Measurements from ENCODE around the gene INPP5E. TPM values are rescaled to one million over a fixed set of nuclear protein-coding genes. Genes with fewer than 3 reads are reported as not detected.

Gene INPP5E
- total and polyA plus RNA-seq, 4 experiments from 2014 or later, result 2.0 to 31.2 (median 17.1) TPM

GRCh38 chr9:136424750-136425362 is 14.8 kb downstream of the INPP5E start:
- DNase-seq, result no peak
- Mint-ChIP-seq H3K36me3 (peaks cover 6 to 57% of the 10 kb centered on the region in 2 donors), H3K9me3 (no peaks in the 10 kb centered on the region), H3K4me1 (no peaks in the 10 kb centered on the region), H3K27ac (peak overlapping the region in 3 of 7 donors; percentile 27 to 48 (median 35)), H3K27me3 (no peaks in the 10 kb centered on the region), H3K4me3 (no peak overlapping the region)
- Histone ChIP-seq H3K27ac (ENCODE audit: low read depth, low read length) (no peak overlapping the region), H3K4me1 (ENCODE audit: insufficient read depth, low read length) (no peaks in the 10 kb centered on the region), H3K9me3 (ENCODE audit: control insufficient read depth in 1 of 2, low read length in 2 of 2) (no peaks in the 10 kb centered on the region), H3K27me3 (ENCODE audit: insufficient read depth, low read length) (no peaks in the 10 kb centered on the region), H3K4me3 (ENCODE audit: low read length in 2 of 2) (no peak overlapping the region), H3K36me3 (ENCODE audit: insufficient read depth, low read length) (peaks cover 30% of the 10 kb centered on the region)
- ChIA-PET POLR2A (ENCODE audit: partially characterized antibody) (interaction anchor here (0.7 to 1.1 kb wide), 2 partner anchors 12 to 61 kb away, joined by 3 to 4 read pairs; partner anchors contain the start of gene DNLZ), CTCF (ENCODE audit: partially characterized antibody) (no interaction called here)
- intact Hi-C loops (cut with micrococcal nuclease), result no loop called here

GRCh38 chr9:136423432-136424146 is 16.1 kb downstream of the INPP5E start:
- Histone ChIP-seq H3K27ac (ENCODE audit: low read depth, low read length) (no peak overlapping the region), H3K27me3 (ENCODE audit: insufficient read depth, low read length) (no peaks in the 10 kb centered on the region), H3K36me3 (ENCODE audit: insufficient read depth, low read length) (peaks cover 35% of the 10 kb centered on the region), H3K9me3 (ENCODE audit: control insufficient read depth in 1 of 2, low read length in 2 of 2) (no peaks in the 10 kb centered on the region), H3K4me1 (ENCODE audit: insufficient read depth, low read length) (no peaks in the 10 kb centered on the region), H3K4me3 (ENCODE audit: low read length in 2 of 2) (no peak overlapping the region)
- Mint-ChIP-seq H3K36me3 (peaks cover 10 to 57% of the 10 kb centered on the region in 2 donors), H3K4me1 (no peaks in the 10 kb centered on the region), H3K4me3 (no peak overlapping the region), H3K9me3 (no peaks in the 10 kb centered on the region), H3K27ac (no peak overlapping the region), H3K27me3 (no peaks in the 10 kb centered on the region)
- DNase-seq, result no peak
- intact Hi-C loops (cut with micrococcal nuclease), result no loop called here
- ChIA-PET POLR2A (ENCODE audit: partially characterized antibody) (interaction anchor here (1.1 kb wide), 1 partner anchor 60 kb away, joined by 3 read pairs; the partner anchor contains the start of gene DNLZ), CTCF (ENCODE audit: partially characterized antibody) (no interaction called here)

- Mint-ChIP-seq H3K4me3 (no peak overlapping the region), H3K27ac (no peak overlapping the region), H3K9me3 (no peaks in the 10 kb centered on the region), H3K27me3 (no peaks in the 10 kb centered on the region), H3K36me3 (peaks cover 12 to 61% of the 10 kb centered on the region in 2 donors), H3K4me1 (no peaks in the 10 kb centered on the region)
- intact Hi-C loops (cut with micrococcal nuclease), result no loop called here
- Histone ChIP-seq H3K36me3 (ENCODE audit: insufficient read depth, low read length) (peaks cover 42% of the 10 kb centered on the region), H3K4me1 (ENCODE audit: insufficient read depth, low read length) (no peaks in the 10 kb centered on the region), H3K4me3 (ENCODE audit: low read length in 2 of 2) (no peak overlapping the region), H3K27me3 (ENCODE audit: insufficient read depth, low read length) (no peaks in the 10 kb centered on the region), H3K27ac (ENCODE audit: low read depth, low read length) (no peak overlapping the region), H3K9me3 (ENCODE audit: control insufficient read depth in 1 of 2, low read length in 2 of 2) (no peaks in the 10 kb centered on the region)
- DNase-seq, result no peak
- POLR2A ChIA-PET (ENCODE audit: partially characterized antibody), result no interaction called here
- CTCF ChIA-PET (ENCODE audit: partially characterized antibody), result no interaction called here
These were observed 16.8 kb downstream of the INPP5E start for GRCh38 chr9:136422876-136423275.

- Mint-ChIP-seq H3K27me3 (no peaks in the 10 kb centered on the region), H3K4me3 (no peak overlapping the region), H3K4me1 (no peaks in the 10 kb centered on the region), H3K9me3 (no peaks in the 10 kb centered on the region), H3K36me3 (peaks cover 17 to 68% of the 10 kb centered on the region in 2 donors), H3K27ac (no peak overlapping the region)
- H3K4me1 ChIP-seq (ENCODE audit: insufficient read depth, low read length), result no peaks in the 10 kb centered on the region
- intact Hi-C loops (cut with micrococcal nuclease), result no loop called here
- DNase-seq, result no peak
- no peaks in the 10 kb centered on the region for H3K27me3 ChIP-seq (ENCODE audit: insufficient read depth, low read length)
- H3K36me3 ChIP-seq (ENCODE audit: insufficient read depth, low read length), result peaks cover 53% of the 10 kb centered on the region
- POLR2A ChIA-PET (ENCODE audit: partially characterized antibody), result no interaction called here
- no peaks in the 10 kb centered on the region for H3K9me3 ChIP-seq (ENCODE audit: control insufficient read depth in 1 of 2, low read length in 2 of 2)
- no peak overlapping the region for H3K27ac ChIP-seq (ENCODE audit: low read depth, low read length)
- H3K4me3 ChIP-seq (ENCODE audit: low read length in 2 of 2), result no peak overlapping the region
- CTCF ChIA-PET (ENCODE audit: partially characterized antibody), result no interaction called here
These were observed 17.9 kb downstream of the INPP5E start for GRCh38 chr9:136421791-136422190.

GRCh38 chr9:136419092-136419420 is 20.6 kb downstream of the INPP5E start:
- H3K4me3 Mint-ChIP-seq, result no peak overlapping the region
- Histone ChIP-seq H3K27ac (ENCODE audit: low read depth, low read length) (no peak overlapping the region), H3K4me1 (ENCODE audit: insufficient read depth, low read length) (no peaks in the 10 kb centered on the region), H3K27me3 (ENCODE audit: insufficient read depth, low read length) (no peaks in the 10 kb centered on the region), H3K4me3 (ENCODE audit: low read length in 2 of 2) (no peak overlapping the region), H3K9me3 (ENCODE audit: control insufficient read depth in 1 of 2, low read length in 2 of 2) (no peaks in the 10 kb centered on the region), H3K36me3 (ENCODE audit: insufficient read depth, low read length) (peaks cover 73% of the 10 kb centered on the region)
- H3K9me3 Mint-ChIP-seq, result no peaks in the 10 kb centered on the region
- intact Hi-C loops (cut with micrococcal nuclease), result no loop called here
- DNase-seq, result no peak
- no peaks in the 10 kb centered on the region for H3K27me3 Mint-ChIP-seq
- H3K4me1 Mint-ChIP-seq, result no peaks in the 10 kb centered on the region
- POLR2A ChIA-PET (ENCODE audit: partially characterized antibody), result interaction anchor here (1.5 kb wide), 1 partner anchor 10 kb away, joined by 5 read pairs; no protein-coding TSS in a partner anchor
- H3K36me3 Mint-ChIP-seq, result peaks cover 31 to 69% of the 10 kb centered on the region in 2 donors
- H3K27ac Mint-ChIP-seq, result no peak overlapping the region
- CTCF ChIA-PET (ENCODE audit: partially characterized antibody), result no interaction called here

- intact Hi-C loops (cut with micrococcal nuclease), result no loop called here
- Histone ChIP-seq H3K27ac (ENCODE audit: low read depth, low read length) (no peak overlapping the region), H3K36me3 (ENCODE audit: insufficient read depth, low read length) (peaks cover 75% of the 10 kb centered on the region), H3K4me1 (ENCODE audit: insufficient read depth, low read length) (no peaks in the 10 kb centered on the region), H3K9me3 (ENCODE audit: control insufficient read depth in 1 of 2, low read length in 2 of 2) (no peaks in the 10 kb centered on the region), H3K4me3 (ENCODE audit: low read length in 2 of 2) (no peak overlapping the region), H3K27me3 (ENCODE audit: insufficient read depth, low read length) (no peaks in the 10 kb centered on the region)
- DNase-seq, result no peak
- H3K4me1 Mint-ChIP-seq, result peaks cover 0 to 6% (median under 1%) of the 10 kb centered on the region in 4 donors
- H3K27ac Mint-ChIP-seq, result no peak overlapping the region
- ChIA-PET POLR2A (ENCODE audit: partially characterized antibody) (interaction anchor here (1.3 to 1.5 kb wide), 2 partner anchors 9 to 15 kb away, joined by 3 to 5 read pairs; no protein-coding TSS in a partner anchor), CTCF (ENCODE audit: partially characterized antibody) (interaction anchor here (0.8 kb wide), 1 partner anchor 18 kb away, joined by 3 read pairs; no protein-coding TSS in a partner anchor)
- no peaks in the 10 kb centered on the region for H3K9me3 Mint-ChIP-seq
- H3K27me3 Mint-ChIP-seq, result no peaks in the 10 kb centered on the region
- peaks cover 37 to 68% of the 10 kb centered on the region in 2 donors for H3K36me3 Mint-ChIP-seq
- no peak overlapping the region for H3K4me3 Mint-ChIP-seq
These were observed 21.2 kb downstream of the INPP5E start for GRCh38 chr9:136418182-136419091.

GRCh38 chr9:136416914-136417313 is 22.7 kb downstream of the INPP5E start:
- intact Hi-C loops (cut with micrococcal nuclease), result no loop called here
- H3K27ac Mint-ChIP-seq, result no peak overlapping the region
- H3K9me3 Mint-ChIP-seq, result no peaks in the 10 kb centered on the region
- no peaks in the 10 kb centered on the region for H3K27me3 Mint-ChIP-seq
- Histone ChIP-seq H3K4me1 (ENCODE audit: insufficient read depth, low read length) (peaks cover 3% of the 10 kb centered on the region), H3K9me3 (ENCODE audit: control insufficient read depth in 1 of 2, low read length in 2 of 2) (no peaks in the 10 kb centered on the region), H3K27me3 (ENCODE audit: insufficient read depth, low read length) (no peaks in the 10 kb centered on the region), H3K27ac (ENCODE audit: low read depth, low read length) (no peak overlapping the region), H3K4me3 (ENCODE audit: low read length in 2 of 2) (no peak overlapping the region), H3K36me3 (ENCODE audit: insufficient read depth, low read length) (peaks cover 68% of the 10 kb centered on the region)
- H3K4me3 Mint-ChIP-seq, result no peak overlapping the region
- POLR2A ChIA-PET (ENCODE audit: partially characterized antibody), result interaction anchor here (1.3 kb wide), 1 partner anchor 13 kb away, joined by 3 read pairs; no protein-coding TSS in a partner anchor
- H3K36me3 Mint-ChIP-seq, result peaks cover 37 to 70% of the 10 kb centered on the region in 2 donors
- peaks cover 2 to 11% (median 8%) of the 10 kb centered on the region in 4 donors for H3K4me1 Mint-ChIP-seq
- DNase-seq, result no peak
- CTCF ChIA-PET (ENCODE audit: partially characterized antibody), result no interaction called here

Measured in CD4-positive, alpha-beta memory T cell (primary cell).